Colon (tissue), 2 donors: ENCODE measurements around the gene PRAMEF26.
"Not testable (repeated sequence)": the region's sequence is repeated elsewhere in the genome, so short reads cannot be mapped to it uniquely, and the experiment has no call there.

ENCODE experiments used
- FAIRE-seq: peaks from 2 replicates; lab custom pipeline; 2012; peaks lifted over from hg19 to GRCh38; lab: Jason Lieb, UNC
- donor health status: control.
- donor health status: control.

The PRAMEF26 gene

DNA sequence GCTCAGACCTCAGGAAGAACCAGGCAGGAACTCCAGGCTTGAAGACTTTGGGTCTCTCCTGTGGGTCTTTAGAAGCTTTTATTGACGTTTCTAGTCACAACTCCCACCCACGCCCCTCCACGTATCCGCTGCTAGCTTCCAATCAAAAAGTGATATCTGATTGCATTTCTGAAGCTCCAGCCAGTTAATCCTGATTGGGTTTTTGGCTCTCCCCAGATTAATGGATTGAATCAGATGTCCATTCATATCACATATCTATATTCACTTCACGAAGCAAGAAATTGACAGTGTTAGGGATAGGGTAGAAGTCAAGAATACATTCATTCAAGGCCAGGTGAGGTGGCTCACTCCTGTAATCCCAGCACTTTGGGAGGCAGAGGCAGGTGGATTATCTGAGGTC, at the start of gene PRAMEF26:
PRAMEF26 (minus strand) TSS at position 101 of the 400 bp plus-strand sequence. CDS start 2,914 bp downstream, outside the sequence.
- not testable (repeated sequence) for FAIRE-seq

DNA sequence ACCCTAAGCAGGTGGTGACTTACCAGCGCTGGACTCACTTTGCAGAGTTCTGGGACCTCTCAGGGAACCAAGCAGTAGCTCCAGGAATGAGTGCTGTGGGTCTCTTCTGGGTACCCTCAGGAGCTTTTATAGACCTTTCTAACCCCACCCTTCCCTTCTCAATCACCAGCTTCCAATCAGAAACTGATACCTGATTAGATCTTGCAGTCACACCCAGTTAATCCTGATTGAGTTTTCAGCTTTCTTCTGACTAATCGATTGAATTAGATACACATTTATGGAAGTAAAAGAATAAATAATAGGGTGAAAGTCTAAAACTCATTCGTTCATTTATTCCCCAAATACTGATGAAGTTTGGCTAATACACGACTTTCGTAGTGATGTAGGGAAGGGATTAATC, 45.5 kb upstream of the PRAMEF26 start, which contains the start of gene PRAMEF13:
PRAMEF13 (minus strand) TSS at position 101 of the 400 bp plus-strand sequence. CDS start 1,820 bp downstream, outside the sequence.
- FAIRE-seq = not testable (repeated sequence)

DNA sequence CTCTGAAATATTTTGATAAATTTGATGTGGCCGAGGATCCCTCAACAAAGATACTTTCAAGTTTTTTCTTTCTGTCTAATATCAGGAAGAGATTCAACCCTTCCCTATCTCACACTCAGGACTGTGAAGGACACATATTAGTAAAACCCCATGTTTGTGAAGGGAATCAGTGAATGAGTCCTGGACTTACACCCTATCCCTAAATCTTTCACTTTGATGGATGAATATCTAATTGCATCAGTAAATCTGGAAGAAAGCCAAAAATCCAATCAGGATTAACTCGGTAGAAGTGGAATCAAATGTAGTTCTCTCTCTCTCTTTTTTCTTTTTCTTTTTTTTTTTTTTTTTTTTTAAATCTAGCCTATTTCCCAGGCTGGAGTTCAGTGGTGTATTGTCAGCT, 15.7 kb upstream of the PRAMEF26 start, which contains the start of gene PRAMEF9:
PRAMEF9 (plus strand) TSS at position 301 of the 400 bp plus-strand sequence. CDS start 3,433 bp downstream, outside the sequence.
- FAIRE-seq = not testable (repeated sequence)

DNA sequence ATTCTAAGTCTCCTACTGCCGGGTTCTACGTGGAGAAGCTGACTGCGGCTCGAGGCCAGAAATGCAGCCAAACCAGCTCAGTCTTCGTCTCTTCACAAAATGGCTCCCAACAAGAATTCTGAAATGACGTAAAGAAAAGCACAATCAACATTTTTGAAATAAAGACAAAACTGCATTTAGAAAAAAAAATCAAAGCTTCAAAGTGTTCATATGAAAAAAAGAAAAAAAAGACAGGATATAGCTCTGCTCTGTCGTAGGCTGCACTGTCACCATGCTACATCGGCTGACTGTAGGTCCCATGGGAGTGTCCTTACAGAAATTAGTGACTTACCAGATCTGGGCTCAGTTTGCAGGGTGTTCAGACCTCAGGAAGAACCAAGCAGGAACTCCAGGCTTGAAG, 9.7 kb upstream of the PRAMEF26 start, which contains the start of gene HNRNPCL4:
HNRNPCL4 (minus strand) TSS at position 101 of the 400 bp plus-strand sequence. CDS start 164 bp downstream, outside the sequence.
- FAIRE-seq = not testable (repeated sequence)

DNA sequence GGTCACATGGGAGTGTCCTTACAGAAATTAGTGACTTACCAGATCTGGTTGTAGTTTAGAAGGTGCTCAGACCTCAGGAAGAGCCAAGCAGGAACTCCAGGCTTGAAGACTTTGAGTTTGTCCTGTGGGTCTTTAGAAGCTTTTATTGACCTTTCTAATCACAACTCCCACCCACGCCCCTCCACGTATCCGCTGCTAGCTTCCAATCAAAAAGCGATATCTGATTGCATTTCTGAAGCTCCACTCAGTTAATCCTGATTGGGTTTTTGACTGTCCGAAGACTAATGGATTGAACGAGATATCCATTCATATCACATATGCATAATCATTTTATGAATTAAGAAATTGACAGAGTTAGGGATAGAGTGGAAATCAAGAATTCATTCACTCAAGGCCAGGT, 39.1 kb downstream of the PRAMEF26 start, which contains the start of gene HNRNPCL2:
HNRNPCL2 (minus strand) TSS at position 101 of the 400 bp plus-strand sequence. CDS start 454 bp downstream, outside the sequence.
- FAIRE-seq = not testable (repeated sequence)
